Transverse colon (tissue), 4 donors: ENCODE measurements around the gene TRAPPC10. TPM values are rescaled to one million over a fixed set of nuclear protein-coding genes. Genes with fewer than 3 reads are reported as not detected.

Experiments
- DNase-seq: peaks from one replicate; pipeline ENCODE4 v3.0.0-alpha.2; 2019
- H3K27ac ChIP-seq, 4 donors: fragments of 200-600 bp; sonication (generic); 2 replicates each; pipeline ENCODE4 v1.5.1; 2016 to 2018; ENCODE audit warnings: inconsistent platforms in 4 of 4
- H3K27me3 ChIP-seq: fragments of 200-600 bp; sonication (generic); 2 replicates; pipeline ENCODE4 v1.5.1; 2017; ENCODE audit warnings: inconsistent platforms
- H3K36me3 ChIP-seq, 4 donors: fragments of 200-600 bp; sonication (generic); 2 replicates each; pipeline ENCODE4 v1.5.1; 2017 to 2019; ENCODE audit warnings: inconsistent platforms in 4 of 4
- H3K4me1 ChIP-seq, 4 donors: fragments of 200-600 bp; sonication (generic); 2 replicates each; pipeline ENCODE4 v1.5.1; 2017 to 2020; ENCODE audit warnings: inconsistent platforms in 4 of 4
- H3K4me3 ChIP-seq, 4 donors: fragments of 200-600 bp; sonication (generic); 1 replicate in 1 of 4; 2 replicates in 3 of 4; pipeline versions ENCODE4 v1.5.1 to v1.6.1; 2017 to 2019; ENCODE audit warnings: inconsistent platforms in 4 of 4
- H3K9me3 ChIP-seq, 2 donors: fragments of 200-600 bp; sonication (generic); 2 replicates each; pipeline ENCODE4 v1.5.1; 2017 to 2019; ENCODE audit warnings: inconsistent platforms in 2 of 2
- CTCF ChIP-seq, 5 experiments: fragments of 200-600 bp in 3 of 5; fragments of 450-650 bp in 2 of 5; sonication (generic) in 3 of 5; IDR thresholded peaks; 1 replicate in 2 of 5; 2 replicates in 3 of 5; pipeline ENCODE4 v1.5.1; 2016 to 2017; ENCODE audit warnings: antibody characterized with exemption in 5 of 5, inconsistent platforms in 3 of 5, mild to moderate bottlenecking in 2 of 5, moderate library complexity in 1 of 5
- EP300 ChIP-seq: sonication (generic); formaldehyde crosslinking; IDR thresholded peaks from one replicate; pipeline ENCODE4 v1.6.1; 2017; ENCODE audit warnings: antibody characterized with exemption, low read depth
- POLR2A ChIP-seq: fragments of 450-650 bp; IDR thresholded peaks from one replicate; pipeline ENCODE4 v1.6.1; 2016; ENCODE audit warnings: antibody characterized with exemption, mild to moderate bottlenecking, moderate library complexity
- POLR2AphosphoS5 ChIP-seq, 3 donors: sonication (generic); formaldehyde crosslinking; IDR thresholded peaks; one replicate each; pipeline ENCODE4 v1.6.1; 2016; ENCODE audit warnings: antibody characterized with exemption in 3 of 3
- WGBS, 2 donors: methylation state at CpG; one replicate each; pipeline ENCODE4 v1.1.5; 2018; ENCODE audit warnings: low coverage in 1 of 2; 5-methylcytosine and 5-hydroxymethylcytosine counted together
- in situ Hi-C, 4 donors: fragments of 200-750 bp; cut with MboI; loops; one replicate each; pipeline versions ENCODE4 v1.15.0 to v1.15.1; 2017; ENCODE audit warnings: low sequenced_read_pairs in 3 of 4, low pct_ligation_motif_present in 1 of 4, low pct_unique_long_range_greater_than_20kb in 1 of 4
- intact Hi-C: fragments of 100-400 bp; cut with DNase I; formaldehyde crosslinking; loops from one replicate; pipeline ENCODE4 v1.15.1; 2023; ENCODE audit warnings: low total_unique reads
- total RNA-seq, 4 donors: library from RNA; depleted of rRNA; stranded (reverse); fragments of >200 nt; gene quantifications; one replicate each; pipeline ENCODE4 v1.1.0, GENCODE V29; 2016

Gene TRAPPC10
- total RNA-seq, 4 donors from 2014 or later: 71.0 to 81.5 (median 79.8) TPM

- in situ Hi-C loops (no loop called here), intact Hi-C loops (no loop called here)
- peaks cover 0 to 41% (median 10%) of the 10 kb centered on the region in 4 donors for H3K36me3 ChIP-seq
- no peaks in the 10 kb centered on the region for H3K9me3 ChIP-seq
- 94 to 97% methylated on average over 3 to 9 of the region's 9 CpGs for WGBS, 2 donors
- DNase-seq: no peak
- no peak overlapping the region for H3K4me3 ChIP-seq
- H3K4me1 ChIP-seq: peaks cover 6 to 9% (median 7%) of the 10 kb centered on the region in 4 donors
- H3K27me3 ChIP-seq: no peaks in the 10 kb centered on the region
- no peak overlapping the region for H3K27ac ChIP-seq
- no peak for TF ChIP-seq POLR2AphosphoS5 (IDR thresholded peaks at IDR 0.05)
- no peak for TF ChIP-seq CTCF (IDR thresholded peaks at IDR 0.05)
- TF ChIP-seq POLR2A: no peak
- TF ChIP-seq EP300: no peak
These were observed 44.9 kb downstream of the TRAPPC10 start for GRCh38 chr21:44057055-44057454.

- TF ChIP-seq POLR2A: no peak
- TF ChIP-seq EP300: no peak
- no peak for TF ChIP-seq POLR2AphosphoS5 (IDR thresholded peaks at IDR 0.05)
- TF ChIP-seq CTCF (IDR thresholded peaks at IDR 0.05): no peak
- Histone ChIP-seq H3K36me3 (peaks cover 0 to 39% (median 10%) of the 10 kb centered on the region in 4 donors), H3K9me3 (no peaks in the 10 kb centered on the region), H3K4me1 (no peaks in the 10 kb centered on the region), H3K27ac (no peak overlapping the region), H3K27me3 (no peaks in the 10 kb centered on the region), H3K4me3 (no peak overlapping the region)
- intact Hi-C loops (no loop called here), in situ Hi-C loops (no loop called here)
- WGBS, 2 donors: 88 to 89% methylated on average over 9 to 15 of the region's 15 CpGs
- no peak for DNase-seq
These were observed 46.0 kb downstream of the TRAPPC10 start for GRCh38 chr21:44057960-44058651.

- H3K36me3 ChIP-seq: peaks cover 0 to 39% (median 10%) of the 10 kb centered on the region in 4 donors
- H3K27ac ChIP-seq: no peak overlapping the region
- no peaks in the 10 kb centered on the region for H3K9me3 ChIP-seq
- WGBS, 2 donors: 93 to 97% methylated on average over 3 to 12 of the region's 12 CpGs
- intact Hi-C loops: no loop called here
- H3K4me1 ChIP-seq: no peaks in the 10 kb centered on the region
- in situ Hi-C loops: no loop called here
- H3K27me3 ChIP-seq: no peaks in the 10 kb centered on the region
- TF ChIP-seq POLR2A: no peak
- no peak for TF ChIP-seq CTCF (IDR thresholded peaks at IDR 0.05)
- no peak for TF ChIP-seq POLR2AphosphoS5 (IDR thresholded peaks at IDR 0.05)
- TF ChIP-seq EP300: no peak
- H3K4me3 ChIP-seq: no peak overlapping the region
- no peak for DNase-seq
These were observed 46.5 kb downstream of the TRAPPC10 start for GRCh38 chr21:44058652-44058964.

GRCh38 chr21:44058981-44059380 is 46.9 kb downstream of the TRAPPC10 start:
- WGBS, 2 donors: 91% methylated on average over 11 to 17 of the region's 17 CpGs
- no peak for DNase-seq
- in situ Hi-C loops (no loop called here), intact Hi-C loops (no loop called here)
- H3K4me3 ChIP-seq: no peak overlapping the region
- no peaks in the 10 kb centered on the region for H3K27me3 ChIP-seq
- H3K9me3 ChIP-seq: no peaks in the 10 kb centered on the region
- H3K4me1 ChIP-seq: no peaks in the 10 kb centered on the region
- peaks cover 0 to 39% (median 10%) of the 10 kb centered on the region in 4 donors for H3K36me3 ChIP-seq
- H3K27ac ChIP-seq: no peak overlapping the region
- TF ChIP-seq CTCF (IDR thresholded peaks at IDR 0.05): no peak
- TF ChIP-seq EP300: no peak
- no peak for TF ChIP-seq POLR2AphosphoS5 (IDR thresholded peaks at IDR 0.05)
- TF ChIP-seq POLR2A: no peak
